Stimulated activated naive CD8-positive, alpha-beta T cell treated with anti-CD3 and anti-CD28 coated beads, Interleukin-15, amount 100 ng/mL, for 72 hours (primary cell): ENCODE data around the gene MAGI2.

Experiments
- ATAC-seq: fragments of 150-1000 bp; cut with Tn5 transposase; 2 replicates; pipeline ENCODE4 v1.10.0; 2021; ENCODE audit warnings: mild to moderate bottlenecking, moderate library complexity
- DNase-seq, 2 donors: peaks; one replicate each; pipeline ENCODE4 v3.0.0; 2021 to 2022
- H3K27ac Mint-ChIP-seq, 2 donors: one replicate each; pipeline ENCODE4 v1.8.0; 2022; ENCODE audit warnings: mild to moderate bottlenecking in 2 of 2, mixed read lengths in 2 of 2, moderate library complexity in 2 of 2
- H3K27me3 Mint-ChIP-seq: one replicate; pipeline ENCODE4 v1.8.0; 2022; ENCODE audit warnings: mixed read lengths
- H3K4me1 Mint-ChIP-seq: one replicate; pipeline ENCODE4 v1.8.0; 2022; ENCODE audit warnings: mild to moderate bottlenecking, mixed read lengths
- H3K4me3 Mint-ChIP-seq, 2 donors: one replicate each; pipeline ENCODE4 v1.8.0; 2022; ENCODE audit warnings: mild to moderate bottlenecking in 2 of 2, mixed read lengths in 2 of 2, moderate library complexity in 1 of 2
- H3K9me3 Mint-ChIP-seq, 2 donors: one replicate each; pipeline ENCODE4 v1.8.0; 2022; ENCODE audit warnings: mixed read lengths in 2 of 2

The MAGI2 gene

DNA sequence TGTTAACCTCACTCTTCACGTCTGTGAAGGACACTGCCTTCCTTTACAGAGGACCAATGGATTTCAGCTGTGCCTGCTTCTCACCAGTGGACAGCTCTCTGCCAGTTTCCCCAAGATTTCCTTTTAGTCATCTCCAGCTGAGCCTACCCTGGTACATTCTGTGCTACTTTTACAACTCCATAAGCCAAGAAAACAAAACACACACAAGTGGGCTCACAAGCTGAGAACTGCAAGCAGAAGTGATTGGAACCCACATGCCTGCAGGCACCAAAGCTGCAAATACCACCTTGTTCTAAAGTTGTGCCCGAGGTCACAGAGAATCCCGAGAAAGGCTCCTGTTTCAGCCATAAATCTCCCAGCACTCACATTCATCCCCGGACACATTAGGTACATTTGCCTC lies 1018.1 kb downstream of the MAGI2 start:
- DNase-seq: no peak
- Mint-ChIP-seq H3K27me3 (no peaks in the 10 kb centered on the region), H3K27ac (no peak overlapping the region), H3K4me1 (no peaks in the 10 kb centered on the region), H3K4me3 (no peak overlapping the region), H3K9me3 (peaks cover 4 to 5% of the 10 kb centered on the region in 2 donors)
- ATAC-seq: no peak

DNA sequence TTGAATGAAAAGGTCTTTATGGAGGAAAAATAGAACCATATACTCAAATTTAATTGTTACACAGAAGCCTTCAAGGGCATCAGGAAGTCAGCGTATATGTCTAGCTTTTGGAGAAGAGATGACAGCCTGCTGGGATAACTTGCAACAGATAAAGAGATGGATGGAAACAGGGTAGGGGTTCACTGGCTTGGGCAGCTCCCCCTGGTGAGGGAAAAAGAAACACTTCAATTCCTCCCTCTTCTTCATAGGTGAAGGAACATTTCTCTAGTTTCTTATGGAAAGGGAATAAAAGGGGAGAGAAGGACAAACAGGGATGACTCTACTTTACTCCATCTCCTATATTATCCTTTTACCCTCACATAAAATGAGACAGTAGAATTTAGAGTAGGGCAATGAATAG lies 1019.2 kb downstream of the MAGI2 start:
- Mint-ChIP-seq H3K4me3 (no peak overlapping the region), H3K27ac (no peak overlapping the region), H3K9me3 (no peaks in the 10 kb centered on the region), H3K4me1 (no peaks in the 10 kb centered on the region), H3K27me3 (no peaks in the 10 kb centered on the region)
- ATAC-seq (no peak), DNase-seq (no peak)

DNA sequence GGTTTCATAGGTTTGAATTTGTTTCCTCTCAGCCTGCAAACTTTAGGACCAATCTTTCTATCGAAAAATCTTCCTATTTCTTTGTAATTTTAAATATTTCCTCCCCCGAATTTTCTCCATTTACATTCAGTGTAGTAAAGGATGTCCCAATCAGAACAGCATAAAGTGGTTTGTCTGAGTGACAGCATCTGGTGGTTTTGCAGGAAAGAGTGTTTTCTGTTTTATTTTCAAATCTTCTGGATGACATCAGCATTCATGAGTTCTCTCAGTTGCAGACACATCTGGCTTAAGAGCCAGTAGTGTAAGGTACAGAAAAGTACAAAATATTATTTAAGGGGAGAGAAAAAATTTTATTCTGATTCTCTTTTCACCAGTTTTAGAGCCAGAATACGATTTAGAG lies 1020.0 kb downstream of the MAGI2 start:
- no peaks in the 10 kb centered on the region for H3K27me3 Mint-ChIP-seq
- no peak for ATAC-seq
- H3K27ac Mint-ChIP-seq: no peak overlapping the region
- DNase-seq: no peak
- no peaks in the 10 kb centered on the region for H3K4me1 Mint-ChIP-seq
- no peaks in the 10 kb centered on the region for H3K9me3 Mint-ChIP-seq
- H3K4me3 Mint-ChIP-seq: no peak overlapping the region

DNA sequence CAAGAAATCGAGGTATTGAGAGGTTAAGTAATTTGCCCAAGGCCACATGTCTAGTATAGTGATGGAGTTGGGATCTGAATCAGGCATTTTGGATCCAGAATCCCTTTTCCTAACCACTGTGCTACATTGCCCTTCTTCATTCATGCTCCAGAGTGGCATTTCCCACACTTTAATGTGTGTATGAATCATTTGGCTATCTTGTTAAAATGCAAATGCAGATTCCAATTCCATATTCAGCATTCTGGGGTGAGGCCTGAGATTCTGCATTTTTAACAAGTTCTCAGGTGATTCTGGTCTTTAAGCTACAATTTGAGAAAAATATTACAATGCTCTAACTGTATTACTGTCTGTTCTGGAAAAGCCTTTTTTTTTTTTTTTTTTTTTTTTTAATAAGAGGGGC lies 1023.6 kb downstream of the MAGI2 start:
- H3K27me3 Mint-ChIP-seq: no peaks in the 10 kb centered on the region

DNA sequence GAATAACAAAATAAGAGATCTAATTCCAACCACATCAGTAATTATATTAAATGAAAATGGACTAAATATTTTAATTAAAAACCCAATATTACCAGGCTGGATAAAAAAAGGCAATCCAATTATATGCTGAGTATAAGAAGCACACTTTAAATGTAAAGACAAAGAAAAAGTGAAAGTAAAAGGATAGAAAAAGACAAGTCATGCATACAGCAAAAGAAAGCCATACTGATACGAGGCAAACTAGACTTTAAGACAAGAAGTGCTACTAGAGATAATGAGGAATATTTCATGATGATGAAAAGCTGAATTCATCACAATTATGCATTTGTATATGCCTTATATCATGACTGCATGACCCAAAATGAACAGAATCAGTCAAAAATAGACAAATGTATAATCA lies 1026.3 kb downstream of the MAGI2 start:
- peaks cover 9 to 19% of the 10 kb centered on the region in 2 donors for H3K9me3 Mint-ChIP-seq
- H3K27ac Mint-ChIP-seq: no peak overlapping the region
- no peaks in the 10 kb centered on the region for H3K27me3 Mint-ChIP-seq
- H3K4me3 Mint-ChIP-seq: no peak overlapping the region
- DNase-seq: no peak
- ATAC-seq: no peak
- H3K4me1 Mint-ChIP-seq: no peaks in the 10 kb centered on the region

More for the DNA sequence above, 1023.6 kb downstream of the MAGI2 start:
- ATAC-seq: no peak
- DNase-seq: no peak
- Mint-ChIP-seq H3K4me3 (no peak overlapping the region), H3K9me3 (peaks cover 5 to 6% of the 10 kb centered on the region in 2 donors), H3K27ac (no peak overlapping the region), H3K4me1 (no peaks in the 10 kb centered on the region)

DNA sequence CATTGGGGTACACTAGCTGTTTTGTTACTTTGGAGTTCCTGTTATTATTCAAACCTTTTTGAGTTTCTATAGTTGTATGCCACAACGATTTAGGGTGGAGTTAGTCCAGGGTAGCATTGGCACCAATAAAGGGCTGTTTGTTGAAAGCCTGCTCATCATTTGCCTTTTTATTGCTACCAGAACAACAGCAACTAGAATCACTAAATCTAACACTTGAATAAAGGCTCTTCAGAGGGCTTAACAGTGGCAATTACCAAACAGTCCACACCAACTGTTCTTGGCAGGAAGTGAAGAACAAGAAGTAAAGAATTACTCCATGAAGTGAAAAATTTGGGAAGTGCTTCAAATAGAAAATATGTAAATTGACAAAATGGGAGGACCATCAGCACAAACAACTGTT lies 1033.5 kb downstream of the MAGI2 start:
- Mint-ChIP-seq H3K9me3 (peaks cover 9 to 15% of the 10 kb centered on the region in 2 donors), H3K4me3 (no peak overlapping the region)
- no peak for ATAC-seq

DNA sequence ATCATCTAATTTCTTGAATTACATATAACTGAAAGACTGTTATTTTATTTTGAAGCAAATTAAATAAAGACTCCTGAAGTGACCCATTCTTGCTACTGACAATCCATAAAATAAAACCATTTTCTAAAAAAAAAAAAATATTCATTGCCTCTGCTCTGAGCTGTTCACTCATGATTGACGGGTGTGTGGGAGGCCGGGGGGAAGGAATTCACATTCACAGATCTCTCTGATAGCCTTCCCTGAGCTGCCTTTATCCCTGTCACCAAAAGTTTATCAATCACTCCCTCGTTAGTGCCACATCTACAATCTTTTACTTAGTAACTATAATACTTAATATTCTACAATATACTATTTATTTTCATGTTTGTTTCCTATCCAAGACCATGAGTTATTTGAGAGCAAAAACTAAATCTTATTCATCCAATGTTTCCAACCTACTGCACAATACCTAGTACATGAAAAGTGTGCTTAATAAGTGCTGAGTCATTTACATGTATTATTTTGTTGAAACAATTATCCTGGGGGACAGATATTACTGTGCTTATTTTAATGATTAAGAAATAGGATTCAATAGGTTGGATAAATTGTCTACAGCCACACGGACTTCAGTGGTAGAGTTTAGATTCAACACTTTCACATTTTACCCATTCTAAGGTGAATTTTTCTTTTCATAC lies 1036.2 kb downstream of the MAGI2 start:
- Mint-ChIP-seq H3K27ac (no peak overlapping the region), H3K4me1 (no peaks in the 10 kb centered on the region)
- DNase-seq: no peak

More for the DNA sequence above, 1033.5 kb downstream of the MAGI2 start:
- Mint-ChIP-seq H3K27ac (no peak overlapping the region), H3K4me1 (no peaks in the 10 kb centered on the region), H3K27me3 (no peaks in the 10 kb centered on the region)
- no peak for DNase-seq

DNA sequence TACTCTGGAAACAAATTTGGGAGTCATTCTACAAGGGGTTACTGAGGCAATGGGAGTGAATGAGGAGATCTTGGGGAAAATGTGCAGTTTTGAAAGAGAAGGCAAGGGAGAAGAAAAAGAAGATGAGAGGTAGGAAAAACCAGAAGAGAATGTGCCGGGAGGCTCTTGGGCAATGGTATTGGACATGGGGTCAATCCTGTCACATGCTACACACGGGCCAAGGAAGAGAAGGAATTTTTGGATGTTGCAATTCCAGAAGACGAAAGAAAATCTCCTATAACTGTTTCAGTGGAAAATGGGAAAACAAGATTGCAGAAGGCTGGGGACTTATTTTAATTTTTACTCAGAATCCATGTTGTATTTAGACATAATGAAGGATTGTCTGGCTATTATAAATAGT lies 1039.9 kb downstream of the MAGI2 start:
- no peak for ATAC-seq
- no peak overlapping the region for H3K4me3 Mint-ChIP-seq
- H3K9me3 Mint-ChIP-seq: peaks cover 0 to 7% of the 10 kb centered on the region in 2 donors
- no peak for DNase-seq
- no peak overlapping the region for H3K27ac Mint-ChIP-seq
- H3K27me3 Mint-ChIP-seq: no peaks in the 10 kb centered on the region
- H3K4me1 Mint-ChIP-seq: no peaks in the 10 kb centered on the region

More for the DNA sequence above, 1036.2 kb downstream of the MAGI2 start:
- no peak overlapping the region for H3K4me3 Mint-ChIP-seq
- no peak for ATAC-seq
- H3K27me3 Mint-ChIP-seq: no peaks in the 10 kb centered on the region
- peaks cover 0 to 11% of the 10 kb centered on the region in 2 donors for H3K9me3 Mint-ChIP-seq

DNA sequence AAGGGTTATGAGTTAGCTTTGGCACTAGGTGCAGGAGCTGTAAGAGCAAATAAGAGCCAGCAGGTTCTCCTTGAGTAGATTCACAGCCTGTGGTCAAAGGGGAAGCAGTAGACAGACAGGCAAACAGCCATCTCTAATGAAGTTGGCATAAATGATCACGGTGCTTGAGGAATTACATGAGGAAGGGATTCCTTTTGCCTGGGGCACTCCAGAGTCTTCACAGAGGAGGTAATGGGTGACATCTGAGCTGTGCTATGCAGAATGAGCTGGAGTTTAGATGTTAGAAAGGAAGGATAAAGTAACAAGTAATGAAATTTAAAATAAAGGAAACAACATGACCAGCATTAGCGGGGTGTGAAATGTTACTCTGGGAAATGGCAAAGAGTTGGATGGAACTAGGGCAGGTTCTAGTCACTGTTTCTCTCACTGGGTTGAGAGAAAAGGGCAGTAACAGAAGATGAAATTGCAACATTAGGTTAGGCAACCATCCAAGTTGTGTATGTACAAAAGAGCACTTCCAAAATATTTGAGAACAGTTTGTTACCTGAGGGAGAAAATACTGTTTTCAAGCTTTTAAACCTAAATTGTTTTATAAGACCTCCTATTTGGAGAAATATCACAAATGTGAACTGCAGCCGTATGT lies 1041.1 kb downstream of the MAGI2 start:
- ATAC-seq (no peak), DNase-seq (no peak)
- H3K4me1 Mint-ChIP-seq: no peaks in the 10 kb centered on the region

DNA sequence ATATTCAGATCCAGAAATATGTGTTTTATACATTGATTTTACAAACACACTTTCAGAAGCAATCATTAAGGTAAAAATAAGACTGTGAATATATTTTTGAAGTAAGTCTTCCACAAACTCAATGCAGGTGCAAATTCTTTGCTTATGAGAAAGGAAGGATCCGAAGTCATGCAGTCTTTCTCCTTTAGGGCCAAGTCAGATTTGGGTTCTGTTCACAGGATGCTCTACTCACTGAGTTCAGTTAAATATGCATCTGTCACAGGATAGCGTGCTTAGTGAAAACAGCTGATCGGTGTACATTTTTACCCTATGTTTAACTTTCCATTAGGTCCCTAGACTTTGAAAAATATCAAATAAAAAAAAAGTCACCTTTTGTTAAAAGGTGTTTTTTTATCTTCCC lies 1046.4 kb downstream of the MAGI2 start:
- H3K27ac Mint-ChIP-seq: no peak overlapping the region
- H3K9me3 Mint-ChIP-seq: no peaks in the 10 kb centered on the region
- ATAC-seq: no peak
- H3K4me1 Mint-ChIP-seq: no peaks in the 10 kb centered on the region
- H3K27me3 Mint-ChIP-seq: no peaks in the 10 kb centered on the region
- DNase-seq: no peak
- no peak overlapping the region for H3K4me3 Mint-ChIP-seq

More for the DNA sequence above, 1041.1 kb downstream of the MAGI2 start:
- Mint-ChIP-seq H3K27me3 (no peaks in the 10 kb centered on the region), H3K27ac (no peak overlapping the region), H3K4me3 (no peak overlapping the region), H3K9me3 (peaks cover 0 to 7% of the 10 kb centered on the region in 2 donors)

DNA sequence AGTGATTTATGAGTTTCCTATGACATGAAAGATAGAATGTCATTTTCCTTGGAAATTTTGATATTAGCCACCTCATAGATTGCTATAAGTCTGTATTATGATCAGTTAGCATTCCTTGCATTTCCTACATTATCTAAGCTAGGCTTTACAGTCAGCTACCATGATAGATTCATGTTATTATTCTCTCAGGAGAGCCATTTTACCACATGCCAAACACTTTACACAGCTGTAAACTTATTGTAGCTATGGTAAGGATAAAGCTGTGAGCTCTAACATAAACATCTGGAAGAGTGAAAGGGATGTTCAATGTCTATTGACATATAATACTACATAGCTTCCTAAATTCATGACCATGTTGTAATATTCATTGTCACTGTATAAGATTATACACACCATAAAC lies 1046.9 kb downstream of the MAGI2 start:
- H3K9me3 Mint-ChIP-seq: no peaks in the 10 kb centered on the region
- DNase-seq (no peak), ATAC-seq (no peak)
- H3K4me1 Mint-ChIP-seq: no peaks in the 10 kb centered on the region
- no peaks in the 10 kb centered on the region for H3K27me3 Mint-ChIP-seq
- H3K4me3 Mint-ChIP-seq: no peak overlapping the region
- H3K27ac Mint-ChIP-seq: no peak overlapping the region

DNA sequence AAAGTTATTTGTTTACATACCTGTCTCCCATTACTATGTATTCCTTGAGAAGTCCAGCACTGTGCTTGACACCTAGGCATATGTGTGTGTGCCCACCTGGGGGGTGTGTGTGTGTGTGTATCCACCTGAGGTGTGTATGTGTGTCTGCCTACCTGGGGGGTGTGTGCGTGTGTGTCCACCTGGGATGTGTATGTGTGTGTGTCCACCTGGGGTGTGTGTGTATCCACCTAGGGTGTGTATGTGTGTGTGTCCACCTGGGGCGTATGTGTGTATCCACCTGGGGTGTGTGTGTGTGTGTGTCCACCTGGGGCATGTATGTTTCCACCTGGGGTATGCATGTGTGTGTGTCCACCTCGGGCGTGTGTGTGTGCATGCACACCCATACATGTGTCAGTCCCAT lies 1051.4 kb downstream of the MAGI2 start:
- Mint-ChIP-seq H3K4me1 (no peaks in the 10 kb centered on the region), H3K9me3 (no peaks in the 10 kb centered on the region), H3K27ac (no peak overlapping the region), H3K4me3 (no peak overlapping the region), H3K27me3 (no peaks in the 10 kb centered on the region)
- DNase-seq: no peak
- ATAC-seq: no peak

DNA sequence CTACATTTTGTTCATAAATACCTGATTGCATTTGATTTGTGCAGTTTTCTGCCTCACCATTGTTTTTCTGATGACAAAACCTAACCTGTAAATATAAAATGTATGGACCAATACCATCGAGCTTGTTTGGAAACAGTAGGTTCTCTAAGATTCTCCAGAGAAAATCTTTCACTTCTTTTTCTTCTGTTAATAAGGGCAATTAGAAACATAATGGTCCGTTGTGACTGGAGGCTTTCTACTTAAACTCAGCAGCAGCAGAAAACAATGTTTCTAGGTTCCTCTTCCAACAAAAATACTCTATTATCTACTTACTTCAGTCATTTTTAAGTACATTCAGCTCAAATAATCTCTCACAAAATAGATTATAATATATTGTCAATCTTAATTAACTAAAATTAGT lies 1053.4 kb downstream of the MAGI2 start:
- ATAC-seq (no peak), DNase-seq (no peak)
- no peaks in the 10 kb centered on the region for H3K4me1 Mint-ChIP-seq
- H3K27me3 Mint-ChIP-seq: no peaks in the 10 kb centered on the region
- H3K9me3 Mint-ChIP-seq: no peaks in the 10 kb centered on the region
- H3K27ac Mint-ChIP-seq: no peak overlapping the region
- no peak overlapping the region for H3K4me3 Mint-ChIP-seq

DNA sequence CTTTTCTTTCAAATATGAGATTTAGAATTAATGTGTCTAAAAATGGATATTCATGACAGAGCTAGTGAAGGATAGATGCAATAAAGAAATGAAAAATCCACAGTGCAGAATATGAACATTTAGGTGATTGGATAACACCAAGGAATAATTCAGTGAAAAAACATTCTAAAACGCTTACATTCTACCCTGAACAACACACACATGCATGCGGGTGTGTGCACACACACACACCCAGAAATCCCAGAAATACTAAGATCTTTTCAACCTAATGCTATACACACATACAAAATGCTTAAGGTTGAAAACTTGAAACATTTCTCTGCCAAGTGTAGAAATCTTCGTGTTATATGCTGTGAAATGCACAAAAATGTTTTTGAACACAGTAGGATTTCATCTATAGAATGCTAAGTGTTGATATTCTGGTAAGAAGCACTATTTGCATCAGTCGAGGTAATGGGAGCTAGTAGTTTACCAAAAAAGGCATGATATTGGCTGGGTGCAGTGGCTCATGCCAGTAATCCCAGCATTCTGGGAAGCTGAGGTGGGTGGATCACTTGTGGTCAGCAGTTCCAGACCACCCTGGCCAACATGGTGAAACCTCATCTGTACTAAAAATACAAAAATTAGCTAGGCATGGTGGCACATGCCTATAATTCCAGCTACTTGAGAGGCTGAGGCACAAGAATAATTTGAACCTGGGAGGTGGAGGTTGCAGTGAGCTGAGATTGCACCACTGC lies 1054.3 kb downstream of the MAGI2 start:
- H3K9me3 Mint-ChIP-seq: no peaks in the 10 kb centered on the region
- H3K27me3 Mint-ChIP-seq: no peaks in the 10 kb centered on the region
- H3K27ac Mint-ChIP-seq: no peak overlapping the region
- ATAC-seq (no peak), DNase-seq (no peak)
- no peak overlapping the region for H3K4me3 Mint-ChIP-seq
- H3K4me1 Mint-ChIP-seq: no peaks in the 10 kb centered on the region

DNA sequence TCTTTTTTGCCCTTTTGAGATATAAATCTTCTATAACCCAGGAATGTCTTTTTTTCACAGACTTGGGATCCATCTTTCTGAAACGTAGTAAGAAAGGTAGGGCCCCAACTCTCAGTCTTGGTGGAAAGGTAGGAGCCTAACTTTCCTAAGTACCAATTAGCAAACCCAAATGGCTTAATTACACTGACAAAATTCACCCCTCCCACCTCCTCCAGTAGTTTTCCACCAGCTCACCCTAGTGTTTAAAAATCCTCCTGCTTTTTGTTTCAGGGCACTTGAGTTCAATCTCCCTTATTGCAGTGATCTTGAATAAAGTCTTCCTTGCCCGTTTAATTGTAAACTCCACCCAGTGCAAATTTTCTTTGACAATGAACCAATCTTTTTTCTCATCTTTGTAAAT lies 1054.9 kb downstream of the MAGI2 start:
- Mint-ChIP-seq H3K9me3 (no peaks in the 10 kb centered on the region), H3K4me3 (no peak overlapping the region), H3K4me1 (no peaks in the 10 kb centered on the region), H3K27ac (no peak overlapping the region), H3K27me3 (no peaks in the 10 kb centered on the region)
- DNase-seq: no peak
- ATAC-seq: no peak

DNA sequence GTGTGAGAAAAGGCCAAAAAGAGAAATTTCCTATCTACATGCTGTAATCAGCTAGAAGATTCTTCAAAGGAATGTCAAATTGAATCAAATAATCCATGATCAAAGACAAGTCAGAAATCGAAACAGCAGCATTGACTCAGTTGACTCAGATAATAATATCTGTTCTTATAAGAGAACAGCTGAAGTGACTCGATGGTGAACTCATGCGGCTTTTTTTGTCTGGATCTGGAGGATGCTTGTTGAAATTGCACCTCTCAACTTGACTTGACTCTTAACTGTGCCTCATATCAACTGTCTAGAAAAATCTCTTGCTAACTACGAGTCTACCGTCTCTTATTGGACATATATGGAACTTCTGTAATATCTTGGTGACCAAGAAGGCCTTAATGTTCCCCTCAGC lies 1055.4 kb downstream of the MAGI2 start:
- DNase-seq: no peak
- Mint-ChIP-seq H3K9me3 (no peaks in the 10 kb centered on the region), H3K27ac (no peak overlapping the region)

More for the DNA sequence above, 1055.4 kb downstream of the MAGI2 start:
- Mint-ChIP-seq H3K4me3 (no peak overlapping the region), H3K27me3 (no peaks in the 10 kb centered on the region), H3K4me1 (no peaks in the 10 kb centered on the region)
- ATAC-seq: no peak
